Sciatic nerve (tissue), 2 donors: ENCODE data around the gene ANKRD34C. TPM values are rescaled to one million over a fixed set of nuclear protein-coding genes. Genes with fewer than 3 reads are reported as not detected.

Experiments used
- ATAC-seq: fragments of 200-7000 bp; cut with Tn5 transposase; one replicate; pipeline ENCODE4 v1.9.1; 2020; ENCODE audit warnings: mild to moderate bottlenecking, moderate library complexity
- DNase-seq: peaks from one replicate; pipeline ENCODE4 v3.0.0-alpha.2; 2020; ENCODE audit warnings: low spot score
- intact Hi-C: fragments of 100-400 bp; cut with DNase I; formaldehyde crosslinking; loops from one replicate; pipeline ENCODE4 v1.14.2; 2022
- total RNA-seq: library from RNA; stranded (reverse); fragmentation: NEBNext Ultra II Directional; extraction: Animal tissue kit (Norgen Biotek cat#: 25700); gene quantifications from one replicate; pipeline ENCODE4 v1.2.1, GENCODE V29; 2021
- donor health status: DM: no; HTN: no; CAD: no.
- donor health status: DM: no; HTN: no; CAD: no.

ANKRD34C gene
- total RNA-seq, result 0.13 TPM

- DNase-seq (no peak), ATAC-seq (no peak)
- intact Hi-C loops, result no loop called here
These were observed at the start of gene ANKRD34C for GRCh38 chr15:79282371-79283251. TSS of gene ANKRD34C (plus strand) at chr15:79282722. CDS start at chr15:79293285, 10,563 bp downstream.

- ATAC-seq (no peak), DNase-seq (no peak)
- intact Hi-C loops, result no loop called here
These were observed 49.3 kb upstream of the ANKRD34C start for GRCh38 chr15:79233236-79233635.

GRCh38 chr15:79240036-79240435 lies 42.5 kb upstream of the ANKRD34C start:
- ATAC-seq, result no peak
- intact Hi-C loops, result no loop called here
- no peak for DNase-seq

- no peak for ATAC-seq
- intact Hi-C loops, result no loop called here
- DNase-seq, result no peak
These were observed 38.8 kb upstream of the ANKRD34C start for GRCh38 chr15:79243723-79244122.

GRCh38 chr15:79244876-79245275 lies 37.6 kb upstream of the ANKRD34C start:
- no peak for ATAC-seq

GRCh38 chr15:79248183-79248582 lies 34.3 kb upstream of the ANKRD34C start:
- ATAC-seq (no peak), DNase-seq (no peak)
- intact Hi-C loops, result no loop called here

More at GRCh38 chr15:79244876-79245275, 37.6 kb upstream of the ANKRD34C start:
- no peak for DNase-seq
- intact Hi-C loops, result no loop called here

GRCh38 chr15:79257454-79257853 lies 25.1 kb upstream of the ANKRD34C start:
- intact Hi-C loops, result no loop called here
- no peak for DNase-seq
- ATAC-seq, result no peak

- no peak for ATAC-seq
- DNase-seq, result no peak
- intact Hi-C loops, result no loop called here
These were observed 20.7 kb upstream of the ANKRD34C start for GRCh38 chr15:79261836-79262235.

GRCh38 chr15:79265167-79265566 lies 17.4 kb upstream of the ANKRD34C start:
- DNase-seq, result no peak
- intact Hi-C loops, result no loop called here
- no peak for ATAC-seq

GRCh38 chr15:79265987-79266579 lies 16.4 kb upstream of the ANKRD34C start:
- DNase-seq, result no peak
- intact Hi-C loops, result no loop called here
- ATAC-seq, result no peak

- DNase-seq, result no peak
- no peak for ATAC-seq
- intact Hi-C loops, result no loop called here
These were observed 928 bp downstream of the ANKRD34C start for GRCh38 chr15:79283252-79284048.

GRCh38 chr15:79290642-79291275 lies 8.2 kb downstream of the ANKRD34C start:
- intact Hi-C loops, result no loop called here
- ATAC-seq, result no peak
- DNase-seq, result no peak

- ATAC-seq (no peak), DNase-seq (no peak)
- intact Hi-C loops, result no loop called here
These were observed 9.5 kb downstream of the ANKRD34C start for GRCh38 chr15:79292011-79292410.

GRCh38 chr15:79294075-79294474 lies 11.6 kb downstream of the ANKRD34C start:
- intact Hi-C loops, result no loop called here
- ATAC-seq, result no peak

GRCh38 chr15:79296583-79296982 lies 14.1 kb downstream of the ANKRD34C start:
- intact Hi-C loops, result no loop called here
- DNase-seq (no peak), ATAC-seq (no peak)

More at GRCh38 chr15:79294075-79294474, 11.6 kb downstream of the ANKRD34C start:
- DNase-seq, result no peak

- ATAC-seq, result no peak
- no peak for DNase-seq
- intact Hi-C loops, result no loop called here
These were observed 16.8 kb downstream of the ANKRD34C start for GRCh38 chr15:79299126-79299840.

GRCh38 chr15:79299841-79300235 lies 17.3 kb downstream of the ANKRD34C start:
- intact Hi-C loops, result no loop called here
- DNase-seq, result no peak
- no peak for ATAC-seq

- ATAC-seq, result no peak
- no peak for DNase-seq
- intact Hi-C loops, result no loop called here
These were observed 24.7 kb downstream of the ANKRD34C start for GRCh38 chr15:79307251-79307650.

- intact Hi-C loops, result no loop called here
- ATAC-seq, result no peak
These were observed 26.4 kb downstream of the ANKRD34C start for GRCh38 chr15:79308874-79309273.

More at GRCh38 chr15:79308874-79309273, 26.4 kb downstream of the ANKRD34C start:
- DNase-seq, result no peak
